Esophagus muscularis mucosa (tissue), 4 donors: ENCODE results near the gene UVRAG.

ENCODE experiments used
- CTCF ChIP-seq, 3 experiments: fragments of 200-600 bp in 2 of 3; fragments of 450-650 bp in 1 of 3; sonication (generic) in 2 of 3; IDR thresholded peaks; one replicate each; pipeline ENCODE4 v1.5.1; 2017 to 2019; ENCODE audit warnings: antibody characterized with exemption in 3 of 3, mild to moderate bottlenecking in 2 of 3, moderate library complexity in 1 of 3
- EP300 ChIP-seq: sonication (generic); formaldehyde crosslinking; IDR thresholded peaks from one replicate; pipeline ENCODE4 v1.6.1; 2017; ENCODE audit warnings: antibody characterized with exemption
- POLR2A ChIP-seq: fragments of 450-650 bp; IDR thresholded peaks from one replicate; pipeline ENCODE4 v1.6.1; 2017; ENCODE audit warnings: antibody characterized with exemption, moderate library complexity, mild to moderate bottlenecking, low read depth
- POLR2AphosphoS5 ChIP-seq, 2 donors: sonication (generic); formaldehyde crosslinking; IDR thresholded peaks; one replicate each; pipeline ENCODE4 v1.6.1; 2017; ENCODE audit warnings: antibody characterized with exemption in 2 of 2

- TF ChIP-seq CTCF (IDR thresholded peaks at IDR 0.05) (no peak), POLR2A (no peak), POLR2AphosphoS5 (IDR thresholded peaks at IDR 0.05) (no peak), EP300 (no peak)
These were observed 37.4 kb upstream of the UVRAG start for GRCh38 chr11:75777461-75778110.
